ENCODE measurements around the gene RND1. TPM values are rescaled to one million over a fixed set of nuclear protein-coding genes. Genes with fewer than 3 reads are reported as not detected.

RND1 gene
- total RNA-seq, 6 experiments from 2014 or later, result 0.12 to 0.68 (median 0.18) TPM; not detected in 2

DNA sequence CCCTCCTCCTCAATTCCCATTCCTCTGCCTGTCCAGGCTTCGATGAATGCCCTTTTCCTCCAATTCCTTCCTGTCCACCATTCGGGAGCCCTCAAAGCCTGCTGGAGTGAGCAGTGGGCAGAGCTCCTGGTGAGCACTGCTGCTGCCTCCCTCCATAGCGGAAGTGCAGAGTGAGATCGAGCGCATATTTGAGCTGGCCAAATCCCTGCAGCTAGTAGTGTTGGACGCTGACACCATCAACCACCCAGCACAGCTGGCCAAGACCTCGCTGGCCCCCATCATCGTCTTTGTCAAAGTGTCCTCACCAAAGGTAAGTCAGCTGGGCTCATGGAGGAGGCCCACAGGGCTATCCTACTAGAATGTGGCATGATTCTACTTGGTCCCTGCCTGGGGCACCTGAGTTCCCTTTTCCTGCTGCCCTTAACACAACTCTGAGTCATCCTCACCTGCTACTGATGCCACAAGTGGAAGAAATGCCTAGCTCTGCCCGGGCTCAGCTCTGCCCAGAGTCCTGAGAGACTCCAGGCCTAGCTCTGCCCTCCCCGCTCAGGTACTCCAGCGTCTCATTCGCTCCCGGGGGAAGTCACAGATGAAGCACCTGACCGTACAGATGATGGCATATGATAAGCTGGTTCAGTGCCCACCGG is 39.3 kb downstream of the RND1 start:
- TF ChIP-seq CTCF (IDR thresholded peaks at IDR 0.05), result no peak
- H3K36me3 Mint-ChIP-seq (ENCODE audit: low read depth), result peaks cover 16% of the 10 kb centered on the region
- H3K9me3 Mint-ChIP-seq, result no peaks in the 10 kb centered on the region
- H3K27me3 Mint-ChIP-seq (ENCODE audit: insufficient read depth), result peaks cover 2% of the 10 kb centered on the region
- no peak overlapping the region; the same call in 1 of the 2 replicates for H3K27ac Mint-ChIP-seq
- H3K4me1 Mint-ChIP-seq (ENCODE audit: low read depth), result no peaks in the 10 kb centered on the region
- no peak overlapping the region for H3K4me3 Mint-ChIP-seq
- DNase-seq, result no peak

- Mint-ChIP-seq H3K4me3 (no peak overlapping the region), H3K4me1 (ENCODE audit: low read depth) (no peaks in the 10 kb centered on the region), H3K27me3 (ENCODE audit: insufficient read depth) (no peaks in the 10 kb centered on the region; the same call in none of the 2 replicates), H3K36me3 (ENCODE audit: low read depth) (peaks cover 13% of the 10 kb centered on the region; the same call in 1 of the 2 replicates), H3K9me3 (no peaks in the 10 kb centered on the region), H3K27ac (no peak overlapping the region)
- DNase-seq, result no peak
- TF ChIP-seq CTCF (IDR thresholded peaks at IDR 0.05), result no peak
Observed at GRCh38 chr12:48824905-48825304, 40.8 kb downstream of the RND1 start.

DNA sequence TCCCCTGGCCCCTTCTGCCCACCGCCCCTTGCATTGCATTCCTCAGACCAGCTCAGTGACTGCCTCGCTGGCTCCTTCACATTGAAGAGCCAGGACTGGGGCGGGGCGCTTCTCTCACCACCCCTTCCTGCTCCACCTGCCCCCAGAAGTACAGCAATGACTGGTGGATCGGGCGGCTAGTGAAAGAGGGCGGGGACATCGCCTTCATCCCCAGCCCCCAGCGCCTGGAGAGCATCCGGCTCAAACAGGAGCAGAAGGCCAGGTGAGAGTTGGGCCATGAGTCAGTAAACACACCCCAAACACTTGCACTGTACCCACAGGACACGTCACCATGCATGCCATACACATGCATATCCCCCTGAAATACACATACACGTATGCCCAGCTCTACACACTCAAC is 41.6 kb downstream of the RND1 start:
- Mint-ChIP-seq H3K36me3 (ENCODE audit: low read depth) (peaks cover 13% of the 10 kb centered on the region; the same call in 1 of the 2 replicates), H3K4me3 (no peak overlapping the region), H3K9me3 (no peaks in the 10 kb centered on the region), H3K27me3 (ENCODE audit: insufficient read depth) (no peaks in the 10 kb centered on the region; the same call in none of the 2 replicates), H3K4me1 (ENCODE audit: low read depth) (peaks cover 4% of the 10 kb centered on the region), H3K27ac (no peak overlapping the region)
- TF ChIP-seq CTCF (IDR thresholded peaks at IDR 0.05), result no peak
- no peak for DNase-seq

DNA sequence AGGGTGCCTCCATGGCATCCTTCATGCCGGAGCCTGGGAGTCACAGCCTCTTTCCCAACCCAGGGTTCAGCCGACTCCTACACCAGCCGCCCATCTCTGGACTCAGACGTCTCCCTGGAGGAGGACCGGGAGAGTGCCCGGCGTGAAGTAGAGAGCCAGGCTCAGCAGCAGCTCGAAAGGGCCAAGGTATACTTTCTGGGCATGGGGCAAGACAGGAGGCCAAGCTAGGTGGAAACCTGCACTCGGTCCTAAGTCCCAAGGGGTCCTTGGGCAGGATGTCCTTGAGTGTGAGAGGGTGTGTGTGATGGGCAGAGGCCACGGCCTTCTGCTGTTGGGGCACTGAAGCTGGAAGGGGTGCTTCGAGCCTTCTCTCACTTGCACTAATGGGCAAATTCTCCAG is 42.4 kb downstream of the RND1 start:
- no peak for TF ChIP-seq CTCF (IDR thresholded peaks at IDR 0.05)
- H3K4me3 Mint-ChIP-seq, result no peak overlapping the region
- H3K27me3 Mint-ChIP-seq (ENCODE audit: insufficient read depth), result no peaks in the 10 kb centered on the region; the same call in none of the 2 replicates
- peaks cover 13% of the 10 kb centered on the region; the same call in 1 of the 2 replicates for H3K36me3 Mint-ChIP-seq (ENCODE audit: low read depth)
- H3K9me3 Mint-ChIP-seq, result no peaks in the 10 kb centered on the region
- H3K27ac Mint-ChIP-seq, result no peak overlapping the region
- peaks cover 8% of the 10 kb centered on the region for H3K4me1 Mint-ChIP-seq (ENCODE audit: low read depth)
- DNase-seq, result no peak

GRCh38 chr12:48822711-48823110 is 43.0 kb downstream of the RND1 start:
- DNase-seq, result no peak
- Mint-ChIP-seq H3K4me3 (no peak overlapping the region), H3K27me3 (ENCODE audit: insufficient read depth) (no peaks in the 10 kb centered on the region; the same call in none of the 2 replicates), H3K4me1 (ENCODE audit: low read depth) (peaks cover 10% of the 10 kb centered on the region), H3K27ac (no peak overlapping the region), H3K9me3 (no peaks in the 10 kb centered on the region), H3K36me3 (ENCODE audit: low read depth) (peaks cover 13% of the 10 kb centered on the region; the same call in 1 of the 2 replicates)
- no peak for TF ChIP-seq CTCF (IDR thresholded peaks at IDR 0.05)

Data from HFFc6 (cell line).